Stimulated activated CD4-positive, alpha-beta T cell treated with anti-CD3 and anti-CD28 coated beads, Interleukin-15, amount 100 ng/mL, for 1 hour (primary cell): ENCODE results near the gene HRH1.
"Not testable (repeated sequence)": the region's sequence is repeated elsewhere in the genome, so short reads cannot be mapped to it uniquely, and the experiment has no call there.

Source experiments
- DNase-seq, 2 donors: peaks; one replicate each; pipeline ENCODE4 v3.0.0-alpha.2; 2020; ENCODE audit warnings: low read depth in 1 of 2, low spot score in 1 of 2

HRH1 gene

DNA sequence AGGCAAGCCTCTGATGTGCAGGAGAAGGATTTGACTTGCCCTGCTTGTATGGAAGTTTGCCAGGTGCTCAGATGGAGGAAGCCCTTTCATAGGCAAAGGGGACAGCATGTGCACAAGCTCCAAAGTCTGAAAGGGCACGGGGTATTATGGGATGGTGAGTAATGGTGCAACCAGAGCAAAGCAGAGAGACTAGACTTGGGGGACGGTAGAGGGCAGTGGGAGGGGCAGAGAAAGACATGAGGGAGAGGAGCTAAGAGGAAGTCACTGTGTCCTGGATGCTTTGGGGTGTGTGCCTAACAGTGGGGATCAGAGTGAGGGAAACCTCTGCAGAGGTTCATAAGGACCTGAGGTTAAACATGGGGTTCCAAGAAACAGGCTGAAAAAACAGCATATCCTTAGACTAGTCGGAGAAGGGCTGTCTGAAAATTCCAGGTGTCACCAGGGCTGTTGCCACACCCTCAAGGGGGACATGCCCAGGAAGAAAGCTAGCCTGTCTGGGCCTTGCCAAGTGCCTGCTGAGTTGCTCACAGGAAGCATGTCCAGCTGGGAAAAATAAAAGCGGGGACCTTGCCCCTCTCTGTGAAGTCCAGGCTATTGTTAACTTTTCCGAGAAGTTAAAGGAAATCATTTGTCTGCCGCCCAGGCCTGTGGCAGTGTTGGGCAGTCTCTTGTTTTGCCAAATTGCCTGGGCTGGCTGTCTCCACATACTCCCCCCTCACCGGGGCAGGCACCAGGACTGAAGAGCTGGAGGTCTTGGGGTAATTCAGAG, 47.1 kb downstream of the HRH1 start:
- DNase-seq, result no peak

- DNase-seq, result no peak
Observed at GRCh38 chr3:11203961-11204360, 49.7 kb downstream of the HRH1 start.

- no peak for DNase-seq
Observed at GRCh38 chr3:11204697-11205348, 50.5 kb downstream of the HRH1 start.

DNA sequence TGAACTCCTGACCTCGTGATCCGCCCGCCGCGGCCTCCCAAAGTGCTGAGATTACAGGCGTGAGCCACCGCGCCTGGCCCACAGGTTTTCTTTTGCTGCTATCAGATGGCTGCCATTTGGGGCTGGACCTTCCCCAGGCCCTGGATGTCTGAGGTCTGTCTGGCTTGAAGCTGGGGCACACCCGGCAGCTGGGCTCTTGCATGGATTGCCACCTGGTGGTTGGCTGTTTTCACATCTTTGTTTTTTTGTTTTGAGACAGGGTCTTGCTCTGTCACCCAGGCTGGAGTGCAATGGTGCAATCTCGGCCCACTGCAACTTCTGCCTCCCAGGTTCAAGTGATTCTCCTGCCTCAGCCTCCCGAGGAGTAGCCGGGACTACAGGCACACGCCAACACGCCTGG, 51.6 kb downstream of the HRH1 start:
- DNase-seq, result not testable (repeated sequence)

DNA sequence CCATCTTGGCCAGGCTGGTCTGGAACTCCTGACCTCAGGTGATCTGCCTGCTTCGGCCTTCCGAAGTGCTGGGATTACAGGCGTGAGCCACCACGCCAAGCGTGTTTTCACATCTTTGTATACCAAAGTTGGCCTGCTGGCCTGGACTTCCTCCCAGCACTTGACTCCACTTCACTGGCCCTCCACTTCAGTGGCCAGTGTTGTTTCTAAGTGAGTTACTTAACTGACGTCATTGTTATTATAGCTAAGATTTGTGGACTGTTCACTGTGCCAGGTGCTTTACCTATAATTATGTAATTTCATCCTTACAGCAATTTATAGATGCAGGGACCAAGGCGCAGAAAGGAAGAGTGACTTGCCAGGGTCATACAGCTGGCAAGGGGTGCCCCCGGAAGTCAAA, 52.0 kb downstream of the HRH1 start:
- DNase-seq, result no peak

GRCh38 chr3:11206953-11207352, 52.7 kb downstream of the HRH1 start:
- no peak for DNase-seq

DNA sequence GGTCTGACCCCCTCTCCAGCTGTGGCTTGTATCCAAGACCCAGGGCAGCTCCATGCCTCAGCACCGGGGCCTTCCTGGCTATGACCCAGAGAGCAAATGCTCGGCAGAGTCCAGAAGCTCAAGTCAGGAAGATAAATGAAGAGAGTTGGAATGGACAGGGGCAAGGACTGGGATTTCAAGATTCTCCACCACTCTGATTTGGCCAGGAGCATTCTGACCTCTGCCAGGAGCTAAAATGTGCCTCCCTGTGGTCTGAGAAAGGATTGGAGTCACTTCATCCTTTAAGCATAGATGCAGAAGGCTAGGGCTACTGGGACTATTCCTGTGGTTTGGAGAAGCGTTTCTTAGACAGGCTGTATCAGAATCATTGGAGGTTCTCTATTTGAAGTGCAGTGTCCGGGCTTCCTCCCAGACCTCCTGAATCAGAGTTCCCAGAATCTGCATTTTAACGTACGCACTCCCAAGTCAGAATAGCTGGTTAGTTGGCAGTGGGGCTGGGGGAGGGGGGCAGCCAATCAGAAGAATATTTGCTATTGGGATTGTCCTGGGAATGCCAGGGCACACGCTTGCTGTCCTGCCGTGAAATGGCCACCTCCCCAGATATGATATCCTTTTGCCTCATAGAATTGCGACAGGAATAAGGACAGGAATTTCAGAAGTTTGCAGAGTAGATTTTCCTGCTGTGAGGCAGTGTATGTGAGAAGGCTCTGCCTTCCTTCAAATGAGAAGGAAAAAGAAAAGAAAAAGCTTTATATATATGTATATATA, 57.4 kb downstream of the HRH1 start:
- DNase-seq, result no peak

DNA sequence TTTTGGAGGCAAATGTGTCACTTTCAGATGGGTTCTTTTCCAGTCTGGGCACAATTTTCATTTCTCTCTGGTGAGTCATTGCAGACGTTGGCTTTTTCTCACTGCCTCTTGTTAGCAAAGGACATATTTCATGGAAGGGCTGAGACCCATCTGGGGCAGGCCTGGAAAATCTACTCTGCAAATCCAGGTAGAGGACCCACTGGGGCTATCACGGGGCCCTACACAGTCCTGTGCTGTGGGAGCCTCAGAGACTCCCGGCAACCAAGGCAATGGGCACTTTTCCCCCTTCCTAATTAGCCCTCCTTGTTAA, 58.0 kb downstream of the HRH1 start:
- no peak for DNase-seq

DNA sequence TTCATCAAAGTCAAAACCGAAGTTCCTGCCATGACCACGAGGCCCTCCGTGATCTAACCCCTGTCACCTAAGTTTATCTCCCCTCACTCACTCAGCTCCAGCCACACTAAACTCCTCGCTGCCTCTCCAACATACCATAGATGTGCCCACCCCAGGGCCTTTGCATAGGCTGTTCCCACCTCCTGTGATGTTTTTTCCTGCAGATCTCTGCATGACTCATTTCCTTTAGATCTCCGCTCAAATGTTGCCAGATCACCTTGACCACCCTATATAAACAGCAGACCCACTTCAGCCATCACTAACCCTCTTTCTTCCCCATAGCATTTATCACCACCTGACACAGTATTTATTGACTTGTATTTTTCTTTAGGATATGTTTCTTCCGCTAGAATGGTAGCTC, 58.5 kb downstream of the HRH1 start:
- no peak for DNase-seq

DNA sequence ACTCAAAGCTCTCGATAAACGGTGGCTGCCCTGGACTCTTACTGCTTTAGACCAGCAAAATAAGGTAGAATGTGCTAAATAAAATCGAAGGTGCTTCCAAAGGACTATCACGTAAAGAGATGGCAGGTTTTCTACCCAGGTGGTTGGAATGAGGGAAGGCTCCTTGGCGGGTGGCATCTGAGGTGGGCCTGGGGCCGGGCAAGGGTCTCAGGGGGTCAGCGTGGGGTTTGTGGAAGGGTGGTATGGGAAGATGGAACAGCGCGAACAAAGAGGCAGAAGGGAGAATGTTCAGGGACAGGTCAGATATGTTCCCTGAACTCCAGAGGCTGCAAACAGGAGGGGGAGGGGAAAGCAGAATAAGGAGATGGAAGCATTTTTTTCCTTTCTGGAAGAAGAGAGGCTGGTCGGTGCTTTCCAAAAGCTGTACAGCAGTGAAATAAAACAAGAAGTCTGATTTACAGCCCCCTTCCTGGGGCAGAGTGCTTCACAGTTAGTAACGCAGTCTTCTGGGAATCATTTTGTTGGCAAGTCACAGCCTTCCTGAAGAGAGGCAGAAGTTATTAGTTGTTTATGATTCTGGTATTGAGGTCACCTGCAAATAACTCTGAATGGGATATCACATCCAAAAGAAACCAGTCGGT, 59.6 kb downstream of the HRH1 start:
- no peak for DNase-seq

DNA sequence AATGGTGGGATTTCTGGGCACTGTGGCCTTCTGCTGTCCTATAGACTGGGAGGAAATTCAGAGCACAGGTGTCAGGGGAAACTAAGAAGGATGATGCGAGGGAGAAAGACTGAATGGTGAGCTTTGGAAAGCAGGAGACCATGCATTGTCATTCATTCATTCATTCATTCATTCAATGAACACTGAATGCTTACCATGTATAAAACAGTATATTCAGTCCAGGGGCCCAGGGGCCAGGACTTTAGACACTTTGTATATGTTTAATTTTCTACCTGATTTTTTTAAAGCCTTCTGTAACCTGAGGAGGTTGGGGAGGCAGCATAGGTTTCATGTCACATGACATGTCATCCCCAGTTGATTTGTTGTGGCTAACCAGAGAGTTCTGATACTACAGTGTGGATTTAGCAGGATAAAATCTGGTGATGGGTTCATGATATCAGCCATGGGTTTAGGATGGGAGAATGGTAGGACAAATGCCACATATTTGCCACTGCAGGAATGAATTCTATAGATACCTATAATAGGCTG, 60.2 kb downstream of the HRH1 start:
- DNase-seq, result no peak

GRCh38 chr3:11217370-11217769, 63.1 kb downstream of the HRH1 start:
- DNase-seq, result not testable (repeated sequence)

GRCh38 chr3:11220230-11220629, 65.9 kb downstream of the HRH1 start:
- no peak for DNase-seq

- DNase-seq, result no peak
Observed at GRCh38 chr3:11221818-11222415, 67.6 kb downstream of the HRH1 start.

DNA sequence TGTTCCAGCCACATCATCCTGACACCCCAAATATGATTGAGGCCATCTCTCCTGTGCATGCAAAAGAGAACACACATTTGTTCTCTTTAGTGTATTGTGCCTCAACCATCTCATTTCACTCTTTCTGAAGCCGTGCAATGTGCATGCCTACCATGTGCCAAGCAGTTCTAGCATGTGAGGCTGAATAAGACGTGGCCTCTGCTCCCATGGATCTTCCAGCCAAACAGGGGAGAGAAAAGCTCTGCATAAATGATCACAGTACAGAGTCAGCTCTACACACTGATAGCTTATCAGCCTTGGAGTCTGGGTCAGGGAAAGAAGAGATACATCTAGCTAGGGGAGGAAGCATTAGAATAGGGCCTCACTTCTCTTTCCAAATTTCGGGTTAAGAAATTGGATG, 69.7 kb downstream of the HRH1 start:
- DNase-seq, result no peak

- no peak for DNase-seq
Observed at GRCh38 chr3:11224870-11225229, 70.6 kb downstream of the HRH1 start.

GRCh38 chr3:11226042-11226370, 71.7 kb downstream of the HRH1 start:
- no peak for DNase-seq

DNA sequence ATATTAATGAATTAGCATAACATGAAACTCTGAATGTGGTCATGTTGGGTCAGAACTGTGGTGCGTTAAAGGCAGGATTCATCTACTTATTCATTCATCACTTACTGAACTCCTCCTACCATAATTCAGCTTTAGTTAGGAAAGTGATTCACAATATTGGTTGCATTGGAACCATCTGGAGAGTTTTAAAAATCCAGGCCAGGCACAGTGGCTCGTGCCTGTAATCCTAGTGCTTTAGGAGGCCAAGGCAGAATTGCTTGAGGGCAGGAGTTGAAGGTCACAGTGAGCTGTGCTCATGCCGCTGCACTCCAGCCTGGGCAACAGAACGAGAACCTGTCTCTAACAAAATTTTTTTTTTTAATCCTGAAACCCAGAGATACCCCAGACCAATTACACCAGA, 73.7 kb downstream of the HRH1 start:
- DNase-seq, result no peak

- DNase-seq, result no peak
Observed at GRCh38 chr3:11230125-11230524, 75.8 kb downstream of the HRH1 start.

GRCh38 chr3:11230832-11231231, 76.5 kb downstream of the HRH1 start:
- no peak for DNase-seq

DNA sequence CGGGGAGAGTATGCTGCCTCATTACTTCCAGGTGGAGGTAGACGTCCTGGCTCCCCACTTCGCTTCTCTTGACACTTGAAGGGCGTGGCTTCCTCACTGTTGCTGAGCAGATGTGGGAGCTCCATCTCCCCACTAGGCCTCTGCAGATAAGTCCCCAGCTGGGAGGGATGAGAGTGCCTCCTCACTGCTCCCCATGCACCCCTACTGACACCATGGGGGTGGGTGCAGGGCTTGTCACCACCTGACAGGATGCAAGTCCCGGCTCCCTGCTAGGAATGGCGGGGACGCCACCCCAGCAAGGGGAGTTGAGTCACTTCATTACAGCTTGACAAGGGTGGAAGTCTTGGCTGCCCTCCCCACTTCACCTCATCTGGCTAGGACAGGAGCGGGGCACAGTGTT, 81.1 kb downstream of the HRH1 start:
- no peak for DNase-seq
